NCI-H1694 treated with DMSO at 0.1 percent for 48 hours (cell line): ENCODE results near the gene TSPAN18.

ENCODE experiments used
- DNase-seq: peaks from one replicate; lab custom pipeline; 2025; lab: John Stamatoyannopoulos, UW

The TSPAN18 gene

GRCh38 chr11:44797051-44797450 is 70.3 kb downstream of the TSPAN18 start:
- no peak for DNase-seq

- no peak for DNase-seq
Measured at GRCh38 chr11:44797886-44798606, 71.3 kb downstream of the TSPAN18 start.

DNA sequence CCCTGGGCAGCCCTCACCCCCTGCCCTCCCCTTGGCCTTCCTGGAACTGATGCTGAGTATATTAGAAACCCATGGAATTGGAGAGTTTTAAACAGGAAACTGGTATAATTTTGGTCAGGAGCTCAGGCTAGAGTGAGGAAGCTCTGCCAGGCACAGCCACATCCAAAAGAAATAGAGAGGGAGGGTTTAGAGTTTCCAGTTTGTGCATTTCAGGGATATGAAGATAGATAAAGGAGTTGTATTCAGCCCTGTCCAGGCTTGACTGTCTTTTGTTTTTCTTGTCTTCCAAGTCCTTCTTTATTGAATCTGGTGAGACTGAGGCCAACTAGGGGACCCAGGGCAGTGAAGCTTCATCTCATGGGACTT is 71.8 kb downstream of the TSPAN18 start:
- no peak for DNase-seq

DNA sequence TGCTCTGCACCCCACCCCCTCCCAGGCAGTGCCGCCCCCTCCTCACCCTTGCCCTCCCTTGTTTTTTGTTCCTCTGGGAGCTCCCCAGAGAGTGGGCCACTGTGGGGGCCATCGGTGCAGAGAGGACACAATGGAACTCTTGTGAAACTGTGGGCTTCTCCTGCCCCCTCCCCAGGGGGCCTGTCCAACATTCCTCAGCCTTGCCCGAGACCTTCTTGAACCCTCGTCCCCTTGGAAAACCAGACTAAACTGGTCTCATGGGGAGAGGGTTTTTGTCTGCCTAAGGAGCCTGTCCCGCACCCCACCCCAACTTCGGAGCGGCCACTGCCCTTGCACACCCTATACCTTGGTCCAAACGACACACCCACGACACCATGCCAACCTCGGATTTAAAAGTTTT is 72.2 kb downstream of the TSPAN18 start:
- no peak for DNase-seq

GRCh38 chr11:44802347-44802746 is 75.6 kb downstream of the TSPAN18 start:
- DNase-seq, result no peak

- DNase-seq, result no peak
Measured at GRCh38 chr11:44803009-44803408, 76.2 kb downstream of the TSPAN18 start.

GRCh38 chr11:44804449-44805437 is 78.0 kb downstream of the TSPAN18 start:
- no peak for DNase-seq

DNA sequence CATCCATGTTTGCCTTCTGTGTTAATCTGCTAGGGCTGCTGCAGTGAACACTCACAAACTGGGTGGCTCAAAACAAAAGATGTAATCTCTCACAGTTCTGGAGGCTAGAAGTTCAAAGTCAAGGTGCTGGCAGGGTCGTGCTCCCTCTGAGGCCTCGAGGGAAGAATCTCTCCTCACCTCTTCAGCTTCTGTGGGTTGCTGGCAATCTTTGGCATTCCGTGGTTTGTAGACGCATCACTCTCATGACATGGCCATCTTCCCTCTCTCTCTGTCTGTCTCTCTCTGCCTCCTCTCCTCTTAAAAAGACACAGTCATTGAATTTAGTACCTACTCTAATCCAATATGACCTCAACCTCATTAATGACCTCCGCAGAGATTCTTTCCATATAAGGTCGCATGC is 78.8 kb downstream of the TSPAN18 start:
- no peak for DNase-seq

- DNase-seq, result no peak
Measured at GRCh38 chr11:44808053-44808753, 81.4 kb downstream of the TSPAN18 start.

- DNase-seq, result no peak
Measured at GRCh38 chr11:44809283-44809682, 82.5 kb downstream of the TSPAN18 start.

DNA sequence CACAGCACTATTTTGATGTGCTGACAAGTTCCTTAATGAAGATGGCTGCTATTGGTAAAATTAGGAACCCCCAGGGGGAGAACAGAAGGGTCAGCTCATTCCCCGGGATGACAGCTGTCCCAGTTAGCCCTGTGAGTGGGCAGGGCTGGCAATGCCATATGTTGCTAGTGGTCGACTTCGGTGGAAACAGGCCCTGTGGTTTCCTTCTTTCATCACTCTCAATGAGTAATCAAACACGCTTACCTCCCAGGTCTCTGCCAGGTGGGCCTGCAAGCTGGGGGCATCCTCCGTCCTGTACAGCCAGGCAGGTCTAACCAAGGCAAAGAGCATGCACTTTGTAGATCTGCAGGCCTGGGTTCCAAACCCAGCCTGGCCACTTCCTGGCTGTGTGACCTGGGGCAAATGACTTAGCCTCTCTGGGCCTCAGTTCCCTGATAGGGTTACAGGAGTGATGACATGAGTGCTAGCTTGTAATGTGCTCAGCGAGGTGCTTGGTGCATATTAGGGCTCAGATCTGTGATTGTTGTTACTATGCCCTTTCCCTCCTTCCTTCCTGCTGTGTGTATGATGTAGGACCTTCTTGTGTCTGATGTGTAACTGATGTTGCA is 85.2 kb downstream of the TSPAN18 start:
- DNase-seq, result no peak

DNA sequence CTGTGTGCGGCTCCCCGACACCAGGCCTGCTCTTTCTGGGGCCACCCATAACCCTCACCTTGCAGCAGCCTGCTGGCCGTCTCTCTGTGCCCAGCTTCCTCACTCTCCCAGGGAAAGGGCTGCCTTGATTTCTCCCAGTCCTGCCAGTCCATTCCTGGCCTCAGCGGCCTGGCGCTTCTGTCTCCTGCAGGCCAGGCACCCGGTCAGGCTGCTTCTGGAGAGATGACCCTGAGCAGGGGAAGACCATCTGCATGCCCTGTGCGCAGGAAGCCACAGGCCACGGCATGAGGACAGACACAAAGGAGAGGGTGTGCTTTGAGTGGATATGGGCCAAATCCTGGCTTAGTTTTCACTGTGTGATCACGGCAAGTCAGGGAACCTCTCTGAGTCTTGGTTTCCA is 86.2 kb downstream of the TSPAN18 start:
- no peak for DNase-seq

GRCh38 chr11:44813401-44813800 is 86.6 kb downstream of the TSPAN18 start:
- DNase-seq, result no peak

DNA sequence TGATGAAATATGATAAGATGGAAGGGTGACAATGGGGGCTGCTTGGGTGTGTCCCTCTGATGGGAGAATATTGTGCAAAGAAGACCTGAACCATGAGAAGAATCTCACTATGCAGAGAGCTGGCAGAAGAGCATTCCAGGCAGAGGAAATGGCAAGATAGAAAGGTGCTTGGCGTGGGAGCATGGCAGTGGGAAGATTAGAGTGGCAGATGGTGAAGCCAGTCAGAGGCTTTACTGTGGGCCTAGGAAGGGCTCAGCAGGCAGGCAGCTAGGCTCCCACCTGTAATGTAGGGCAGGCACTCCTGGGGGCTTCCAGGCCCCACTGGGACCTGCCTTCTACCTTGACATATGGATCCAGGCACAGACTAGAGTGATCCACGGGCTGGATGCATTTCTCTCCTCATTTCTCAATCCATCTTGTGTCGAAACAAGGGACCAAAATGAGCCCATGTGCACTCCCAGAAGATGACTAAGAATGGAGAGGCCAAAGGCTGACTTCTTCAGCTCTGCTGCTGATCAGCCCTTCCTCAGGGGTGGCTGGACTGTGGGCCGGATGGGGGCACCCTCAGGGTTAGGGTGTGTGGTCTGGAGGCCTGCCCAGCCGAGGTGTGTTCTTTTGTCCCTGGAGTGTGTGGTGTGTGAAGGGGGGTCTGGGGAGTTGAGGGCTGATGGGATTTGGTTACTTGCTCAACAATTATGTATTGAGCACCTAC is 88.3 kb downstream of the TSPAN18 start:
- peak; percentile 42 for DNase-seq

GRCh38 chr11:44815917-44816456 is 89.2 kb downstream of the TSPAN18 start:
- DNase-seq, result no peak

DNA sequence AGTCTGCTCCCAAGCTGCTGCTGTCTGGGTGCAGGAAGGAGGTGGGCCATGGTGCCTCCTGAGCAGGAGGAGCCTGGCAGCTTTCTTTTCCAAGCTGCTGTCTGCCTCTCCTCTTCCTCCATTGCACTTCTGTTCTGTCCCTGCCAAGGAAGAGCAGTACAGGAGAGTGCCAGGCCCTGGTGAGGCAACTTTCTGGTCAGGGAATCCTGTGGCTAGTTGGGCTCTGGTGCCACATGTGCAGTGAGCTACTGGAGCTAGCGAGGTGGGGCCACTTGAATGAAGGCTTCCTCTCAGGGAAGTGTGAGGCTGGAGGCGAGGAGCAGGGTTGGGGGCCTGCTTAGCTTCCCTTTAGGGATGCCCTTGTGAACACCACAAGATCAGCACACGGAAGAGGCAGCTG is 90.0 kb downstream of the TSPAN18 start:
- DNase-seq, result no peak

GRCh38 chr11:44817207-44817949 is 90.6 kb downstream of the TSPAN18 start:
- DNase-seq, result no peak

DNA sequence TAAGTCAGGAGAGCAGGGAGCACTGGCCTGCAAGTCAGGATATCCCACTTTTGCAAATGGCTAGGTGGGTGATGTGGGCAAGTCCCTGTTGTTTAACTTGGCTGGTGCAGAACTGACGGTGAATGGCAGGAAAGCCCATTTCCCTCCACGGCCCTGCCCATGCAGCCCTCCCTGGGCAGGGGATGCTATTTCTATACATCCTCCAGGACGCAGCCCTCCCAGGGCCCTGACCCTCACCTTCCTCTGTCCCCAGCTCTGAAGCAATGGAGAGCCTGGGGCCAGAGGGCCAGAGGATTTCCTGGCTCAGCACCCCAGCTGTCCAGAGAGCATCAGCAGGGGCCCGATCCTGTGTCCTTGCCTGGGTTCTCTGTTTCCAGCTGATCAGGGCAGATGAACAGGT is 91.3 kb downstream of the TSPAN18 start:
- DNase-seq, result no peak

DNA sequence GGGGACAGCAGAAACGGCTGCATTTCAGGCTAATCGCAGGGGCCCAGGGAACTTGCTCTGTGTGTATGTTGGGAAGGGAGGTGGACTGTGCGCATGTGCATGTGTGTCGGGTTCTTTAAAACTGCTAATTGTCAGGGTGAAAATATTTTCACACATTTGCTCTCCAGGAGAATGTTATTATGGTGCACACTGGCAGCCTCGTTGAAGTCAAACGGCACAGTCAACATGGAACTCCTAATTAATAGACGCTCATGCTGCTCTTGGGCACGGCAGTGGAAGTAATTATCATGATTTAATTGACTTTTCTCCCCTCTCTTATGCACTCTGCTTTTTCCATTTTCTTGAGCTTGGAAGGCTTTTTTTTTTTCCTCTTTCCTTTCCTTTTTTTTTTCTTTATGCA is 92.6 kb downstream of the TSPAN18 start:
- no peak for DNase-seq

- DNase-seq, result no peak
Measured at GRCh38 chr11:44822369-44822768, 95.6 kb downstream of the TSPAN18 start.

DNA sequence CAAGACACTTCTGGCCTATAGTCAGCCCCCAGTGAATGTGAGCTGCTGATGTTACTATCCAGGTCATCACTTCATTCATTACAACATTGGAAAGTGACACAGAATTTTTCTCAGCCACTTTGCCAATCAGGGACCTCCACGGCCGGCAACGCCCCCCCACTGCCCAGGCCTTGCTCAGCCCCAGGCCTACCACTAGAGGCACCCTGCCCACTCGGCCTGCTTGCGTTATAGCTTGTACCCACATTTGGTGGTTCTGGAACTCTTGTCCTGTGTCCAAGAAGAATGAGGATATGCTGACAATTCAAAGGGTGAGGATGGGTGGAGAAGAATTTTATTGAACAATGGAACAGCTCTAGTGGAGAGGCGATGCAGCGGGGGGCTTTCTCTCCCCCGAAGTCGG is 96.2 kb downstream of the TSPAN18 start:
- no peak for DNase-seq
